GM19240 (cell line): ENCODE results near the gene CDHR5.
"Not testable (repeated sequence)": the region's sequence is repeated elsewhere in the genome, so short reads cannot be mapped to it uniquely, and the experiment has no call there.

ENCODE experiments used
- DNase-seq: peaks from one replicate; pipeline ENCODE4 v3.0.0; 2011; ENCODE audit warnings: low spot score; ENCODE audit not compliant: insufficient read length

CDHR5 gene, protein sequence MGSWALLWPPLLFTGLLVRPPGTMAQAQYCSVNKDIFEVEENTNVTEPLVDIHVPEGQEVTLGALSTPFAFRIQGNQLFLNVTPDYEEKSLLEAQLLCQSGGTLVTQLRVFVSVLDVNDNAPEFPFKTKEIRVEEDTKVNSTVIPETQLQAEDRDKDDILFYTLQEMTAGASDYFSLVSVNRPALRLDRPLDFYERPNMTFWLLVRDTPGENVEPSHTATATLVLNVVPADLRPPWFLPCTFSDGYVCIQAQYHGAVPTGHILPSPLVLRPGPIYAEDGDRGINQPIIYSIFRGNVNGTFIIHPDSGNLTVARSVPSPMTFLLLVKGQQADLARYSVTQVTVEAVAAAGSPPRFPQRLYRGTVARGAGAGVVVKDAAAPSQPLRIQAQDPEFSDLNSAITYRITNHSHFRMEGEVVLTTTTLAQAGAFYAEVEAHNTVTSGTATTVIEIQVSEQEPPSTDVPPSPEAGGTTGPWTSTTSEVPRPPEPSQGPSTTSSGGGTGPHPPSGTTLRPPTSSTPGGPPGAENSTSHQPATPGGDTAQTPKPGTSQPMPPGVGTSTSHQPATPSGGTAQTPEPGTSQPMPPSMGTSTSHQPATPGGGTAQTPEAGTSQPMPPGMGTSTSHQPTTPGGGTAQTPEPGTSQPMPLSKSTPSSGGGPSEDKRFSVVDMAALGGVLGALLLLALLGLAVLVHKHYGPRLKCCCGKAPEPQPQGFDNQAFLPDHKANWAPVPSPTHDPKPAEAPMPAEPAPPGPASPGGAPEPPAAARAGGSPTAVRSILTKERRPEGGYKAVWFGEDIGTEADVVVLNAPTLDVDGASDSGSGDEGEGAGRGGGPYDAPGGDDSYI

DNA sequence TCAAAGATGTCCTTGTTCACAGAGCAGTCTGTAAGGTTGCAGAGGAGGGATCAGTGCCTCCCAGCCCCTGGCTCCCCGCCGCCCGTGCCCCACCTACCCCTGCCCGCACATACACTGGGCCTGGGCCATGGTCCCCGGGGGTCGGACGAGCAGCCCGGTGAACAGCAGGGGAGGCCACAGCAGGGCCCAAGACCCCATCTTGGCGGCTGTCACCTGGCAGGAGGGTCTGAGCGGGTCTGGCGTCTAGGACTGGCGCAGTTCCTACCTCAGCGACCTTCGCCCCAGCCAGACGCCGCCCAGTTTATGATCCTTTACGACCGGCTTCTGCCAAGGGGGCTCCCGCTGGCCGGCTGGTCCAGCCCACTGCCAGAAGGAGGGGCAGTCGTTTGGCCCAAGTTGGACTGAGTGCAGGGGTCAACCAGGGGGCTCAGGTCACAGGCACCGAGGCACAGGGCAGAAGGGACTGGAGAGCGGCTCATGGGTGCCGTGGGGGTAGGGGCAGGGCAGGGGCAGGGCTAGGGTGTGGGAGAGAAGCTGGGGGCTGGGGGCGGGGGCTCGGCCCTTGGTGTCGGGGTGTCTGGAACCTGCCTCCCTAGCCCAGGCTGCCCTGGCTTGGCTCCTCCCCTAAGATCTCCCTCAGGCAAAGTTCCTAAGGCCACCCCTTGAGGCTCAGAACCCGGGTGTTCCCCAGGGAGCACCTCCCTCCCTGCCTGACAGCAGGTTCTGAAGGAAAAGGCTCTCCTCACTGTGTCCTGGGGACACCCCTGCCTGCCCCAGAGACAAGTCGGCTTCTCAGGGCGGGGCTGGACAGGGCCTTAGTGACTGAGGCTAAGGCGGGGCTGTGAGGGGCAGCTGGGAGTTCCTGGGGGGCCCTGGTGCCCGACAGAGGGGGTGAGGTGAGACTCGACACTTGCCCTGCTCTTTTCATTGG is at the start of gene CDHR5:
CDHR5 (minus strand) TSS at position 251 of the 931 bp plus-strand sequence; CDS start at position 198, 53 bp downstream.
- no peak for DNase-seq

DNA sequence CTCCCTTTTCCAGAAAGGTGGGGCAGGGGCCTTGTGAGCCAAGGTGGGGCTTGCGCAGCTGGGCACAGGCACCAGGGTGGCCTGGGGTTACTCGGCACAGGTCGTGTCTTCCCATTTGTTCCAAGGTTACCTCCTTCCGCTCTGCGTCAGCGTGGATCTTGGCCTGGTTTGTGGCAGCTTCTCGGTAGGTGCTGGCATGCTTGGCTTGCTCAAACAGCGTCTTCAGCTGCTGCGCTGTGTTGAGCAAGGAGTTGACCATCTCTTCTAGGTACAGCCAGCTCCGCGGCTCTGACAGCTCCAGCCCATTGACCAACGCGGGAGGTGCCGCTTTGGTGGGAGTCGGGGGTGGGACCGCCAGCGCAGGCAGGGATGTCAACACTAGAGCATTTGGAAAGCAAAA is 49.7 kb upstream of the CDHR5 start:
- no peak for DNase-seq

DNA sequence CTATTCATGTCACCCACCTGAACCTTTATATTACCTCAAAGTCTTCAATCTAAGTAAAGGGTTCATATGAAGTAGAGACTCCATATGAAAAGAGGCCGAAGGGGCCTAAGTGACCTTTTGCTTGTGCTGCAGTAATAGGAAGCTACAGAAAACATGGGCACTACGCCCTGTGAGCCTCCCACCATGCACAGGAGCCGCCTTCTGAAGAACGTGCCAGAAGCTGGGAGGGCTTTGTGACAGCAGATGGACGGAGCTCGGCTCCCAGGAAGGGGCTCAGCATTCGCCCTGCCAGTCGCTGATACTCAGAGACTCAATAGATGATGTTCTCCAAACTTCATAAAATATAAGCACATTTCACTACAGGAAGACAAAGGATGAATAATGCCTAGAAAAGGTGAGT is 49.1 kb upstream of the CDHR5 start:
- DNase-seq, result no peak

DNA sequence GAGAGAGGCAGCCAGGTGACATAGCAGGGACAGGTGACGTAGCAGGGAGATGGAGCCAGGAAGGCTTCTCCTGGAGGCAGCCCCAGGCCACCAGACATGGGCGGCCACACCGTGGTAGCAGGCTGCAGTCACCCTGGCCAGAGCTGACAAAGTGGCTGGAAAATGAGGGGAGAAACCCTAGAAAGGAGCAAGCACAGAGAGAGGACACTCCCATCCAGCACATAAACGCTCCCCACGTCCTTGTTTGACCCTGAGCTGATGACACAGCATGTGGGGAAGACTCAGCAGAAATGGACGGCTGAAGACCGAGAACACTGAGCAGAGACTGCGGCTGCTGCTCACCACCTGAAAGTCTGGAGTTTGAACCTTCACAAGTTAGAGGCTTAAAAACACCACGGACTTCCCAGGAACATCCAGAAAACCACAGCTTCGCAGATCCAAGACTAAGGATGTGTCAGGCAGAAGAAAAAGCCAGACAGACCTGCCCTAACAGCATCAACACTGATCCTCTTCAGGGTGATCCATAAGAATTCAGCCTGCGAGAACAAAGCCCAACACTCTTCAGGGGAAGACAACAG is 41.0 kb upstream of the CDHR5 start:
- no peak for DNase-seq

DNA sequence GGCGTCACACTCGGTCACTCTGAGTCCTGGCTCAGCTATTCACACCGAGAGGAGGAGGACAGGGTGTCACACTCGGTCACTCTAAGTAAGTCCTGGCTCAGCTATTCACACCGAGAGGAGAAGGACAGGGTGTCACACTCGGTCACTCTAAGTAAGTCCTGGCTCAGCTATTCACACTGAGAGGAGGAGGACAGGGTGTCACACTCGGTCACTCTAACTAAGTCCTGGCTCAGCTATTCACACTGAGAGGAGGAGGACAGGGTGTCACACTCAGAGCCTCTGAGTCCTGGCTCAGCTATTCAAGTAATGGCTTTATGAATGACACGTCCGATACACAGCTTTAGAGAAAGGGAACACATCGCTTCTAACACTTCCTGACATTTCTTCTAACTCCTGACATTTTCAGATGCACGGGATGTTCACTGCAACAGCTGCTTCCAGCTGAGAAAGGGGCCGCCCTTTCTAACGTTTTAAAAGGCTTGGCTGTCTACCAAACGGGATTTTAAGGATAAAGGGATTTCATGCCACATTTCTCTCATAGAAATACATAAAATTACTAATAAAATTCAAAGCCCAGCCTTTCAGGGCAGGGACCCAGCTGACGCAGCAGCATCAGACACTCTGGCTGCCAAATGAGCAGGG is 40.4 kb upstream of the CDHR5 start:
- no peak for DNase-seq

DNA sequence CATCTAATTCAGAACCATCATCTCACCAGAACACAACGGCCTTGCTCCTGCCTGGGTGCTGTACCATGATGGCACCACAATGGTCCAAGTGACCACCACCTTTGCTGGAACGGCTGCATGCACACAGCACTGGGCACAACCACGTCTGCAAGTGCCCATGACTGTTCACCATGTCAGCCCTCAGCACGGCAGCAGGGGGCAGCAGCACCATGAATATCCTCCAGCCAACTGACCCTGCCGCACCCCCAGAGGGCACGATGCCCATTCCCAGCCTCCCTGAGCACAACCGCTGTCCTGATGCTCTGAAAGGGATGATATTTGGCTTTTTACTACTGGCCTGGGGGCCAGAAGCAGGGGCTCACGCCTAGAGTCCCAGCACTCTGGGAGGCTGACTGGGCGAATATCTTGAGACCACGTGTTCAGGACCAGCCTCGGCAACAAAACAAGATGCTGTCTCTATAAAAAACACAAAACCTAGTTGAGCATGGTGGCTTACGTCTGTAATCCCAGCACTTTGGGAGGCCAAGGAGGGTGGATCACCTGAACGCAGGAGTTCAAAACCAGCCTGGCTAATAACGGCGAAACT is 38.0 kb upstream of the CDHR5 start:
- peak; percentile 69 for DNase-seq

DNA sequence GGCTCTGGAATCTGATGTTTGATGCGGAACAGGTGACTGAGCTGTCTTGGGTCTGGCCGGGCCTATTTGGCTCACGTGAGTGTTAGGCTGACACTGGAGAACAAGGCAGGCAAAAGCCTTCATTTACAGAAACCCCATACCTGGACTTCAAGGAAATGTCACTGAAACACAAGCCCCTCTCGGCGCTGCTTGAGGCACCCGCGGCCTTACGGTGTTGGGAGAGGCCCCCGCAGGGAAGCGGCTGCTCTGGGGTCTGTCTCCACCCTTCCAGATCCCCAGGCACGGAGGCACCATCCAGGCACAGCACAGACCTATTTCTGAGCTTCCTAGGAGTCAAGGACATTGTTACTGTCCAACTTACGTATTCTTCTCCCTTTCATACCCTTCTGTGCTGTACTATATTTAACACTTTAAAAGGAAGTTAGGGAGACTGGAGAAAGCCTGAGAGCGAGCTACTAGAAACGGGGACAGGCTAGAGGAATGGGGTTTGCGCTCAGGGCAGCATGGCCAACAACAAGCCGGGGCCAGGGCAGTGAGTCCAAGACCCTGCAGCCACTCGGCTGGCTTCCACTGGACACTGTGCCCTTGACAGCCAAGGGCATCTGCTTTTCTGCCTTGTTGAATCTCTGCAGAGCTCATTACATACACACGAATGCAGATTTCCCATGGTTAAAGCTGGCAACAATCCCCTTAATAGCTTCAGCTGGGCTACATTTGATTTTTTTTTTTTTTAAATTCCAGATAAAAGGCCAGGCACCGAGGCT is 36.1 kb upstream of the CDHR5 start:
- no peak for DNase-seq

DNA sequence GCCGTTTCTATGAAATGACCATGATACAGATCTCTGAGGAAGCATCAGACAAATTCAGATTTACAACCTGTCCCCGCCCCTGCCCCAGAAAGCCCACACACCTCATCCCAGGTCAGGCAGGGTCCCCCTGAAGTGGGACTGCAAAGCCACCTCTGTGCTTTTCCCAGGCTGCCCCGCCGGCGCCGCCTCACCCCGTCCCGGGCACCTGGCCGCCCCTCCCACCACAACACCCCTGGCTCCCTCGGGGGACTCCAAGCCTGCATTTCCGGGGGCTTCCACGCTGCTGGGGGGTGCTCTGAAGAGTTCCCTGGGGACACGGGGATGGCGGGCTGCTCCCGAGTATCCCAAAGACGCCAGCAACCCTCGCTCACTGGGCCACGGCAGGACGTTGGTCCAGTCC is 35.5 kb upstream of the CDHR5 start:
- DNase-seq, result no peak

DNA sequence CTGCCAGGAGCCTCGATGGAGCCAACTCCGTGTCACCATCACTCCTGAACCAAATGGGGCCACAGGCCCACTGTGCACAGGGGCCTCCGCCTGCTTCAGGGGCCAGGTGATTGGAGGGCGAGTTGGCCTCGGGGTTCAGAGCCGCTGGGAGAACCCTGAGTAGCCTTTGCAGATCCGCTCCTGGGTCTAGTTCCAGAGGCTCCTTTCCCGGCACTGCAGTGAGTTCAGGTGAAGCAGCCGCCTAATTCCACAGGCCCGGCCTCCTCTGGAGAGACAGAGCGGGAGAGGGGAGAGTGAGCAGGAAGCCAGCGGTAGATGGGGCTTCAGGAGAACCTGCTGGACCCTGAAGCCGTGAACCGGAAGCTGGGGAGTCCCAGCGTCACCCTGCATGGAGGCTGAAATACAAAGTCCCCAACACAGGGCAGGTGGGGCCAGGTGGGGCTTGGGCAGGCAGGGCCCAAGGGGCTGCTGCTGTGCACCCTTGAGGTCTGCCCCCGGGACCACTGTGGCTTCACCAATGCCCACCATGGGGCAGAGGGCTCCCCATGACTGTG is 34.9 kb upstream of the CDHR5 start:
- DNase-seq, result no peak

DNA sequence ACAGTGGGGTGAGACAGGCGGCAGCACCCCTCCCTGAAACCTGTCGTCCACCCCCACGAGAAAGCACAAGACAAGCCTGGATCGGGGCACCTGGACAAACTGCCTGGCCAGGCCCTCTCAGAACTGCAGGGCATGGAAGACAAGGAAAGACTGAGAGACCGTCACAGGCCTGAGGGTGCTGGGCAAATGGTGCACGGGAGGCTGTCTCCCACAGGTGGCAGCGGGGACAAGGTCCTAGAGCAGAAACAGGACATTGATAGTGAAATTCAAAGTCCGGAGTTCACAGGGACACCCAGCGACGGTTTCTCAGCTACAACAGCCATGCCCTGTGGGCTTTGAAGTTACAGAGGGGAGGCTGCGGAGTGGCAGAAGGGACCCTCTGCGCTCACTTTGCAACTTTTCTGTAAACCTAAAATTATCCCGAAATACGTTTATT is 33.0 kb upstream of the CDHR5 start:
- no peak for DNase-seq

DNA sequence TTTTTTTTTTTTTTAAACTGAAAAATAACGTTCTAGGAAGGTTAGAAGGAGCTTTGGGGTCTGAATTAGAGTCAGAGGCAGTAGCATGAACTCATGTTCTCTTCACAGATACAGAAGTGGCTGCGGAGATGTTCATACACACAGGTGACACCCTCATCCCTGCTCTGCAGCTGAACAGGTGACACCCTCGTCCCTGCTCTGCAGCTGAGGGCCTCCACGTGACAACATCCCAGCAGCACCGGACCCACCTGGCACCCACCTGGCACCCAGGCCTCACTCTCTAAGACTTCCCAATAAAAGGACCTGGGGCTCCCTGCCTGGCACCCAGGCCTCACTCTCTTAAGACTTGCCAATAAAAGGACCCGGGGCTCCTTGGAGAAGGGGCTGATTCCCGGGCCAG is 32.1 kb upstream of the CDHR5 start:
- no peak for DNase-seq

DNA sequence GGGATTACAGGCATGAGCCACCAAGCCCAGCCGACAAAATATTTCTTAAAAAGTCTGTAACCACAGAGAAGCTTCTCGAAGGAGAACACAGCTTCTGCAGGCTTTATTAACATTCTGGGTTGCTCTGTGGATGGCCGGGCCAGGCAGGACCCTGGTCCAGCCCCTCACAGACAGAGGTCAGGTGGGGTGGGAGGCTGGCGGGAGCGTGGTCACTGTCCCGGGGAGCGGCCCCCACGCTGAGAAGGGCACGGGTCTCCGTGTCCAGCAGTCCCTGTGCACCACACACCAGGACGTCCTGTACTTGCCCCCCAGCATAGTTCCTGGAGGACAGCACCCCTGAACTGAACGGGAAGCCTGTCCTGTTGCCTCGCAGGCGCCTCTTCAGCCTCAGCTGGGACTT is 31.7 kb upstream of the CDHR5 start:
- no peak for DNase-seq

DNA sequence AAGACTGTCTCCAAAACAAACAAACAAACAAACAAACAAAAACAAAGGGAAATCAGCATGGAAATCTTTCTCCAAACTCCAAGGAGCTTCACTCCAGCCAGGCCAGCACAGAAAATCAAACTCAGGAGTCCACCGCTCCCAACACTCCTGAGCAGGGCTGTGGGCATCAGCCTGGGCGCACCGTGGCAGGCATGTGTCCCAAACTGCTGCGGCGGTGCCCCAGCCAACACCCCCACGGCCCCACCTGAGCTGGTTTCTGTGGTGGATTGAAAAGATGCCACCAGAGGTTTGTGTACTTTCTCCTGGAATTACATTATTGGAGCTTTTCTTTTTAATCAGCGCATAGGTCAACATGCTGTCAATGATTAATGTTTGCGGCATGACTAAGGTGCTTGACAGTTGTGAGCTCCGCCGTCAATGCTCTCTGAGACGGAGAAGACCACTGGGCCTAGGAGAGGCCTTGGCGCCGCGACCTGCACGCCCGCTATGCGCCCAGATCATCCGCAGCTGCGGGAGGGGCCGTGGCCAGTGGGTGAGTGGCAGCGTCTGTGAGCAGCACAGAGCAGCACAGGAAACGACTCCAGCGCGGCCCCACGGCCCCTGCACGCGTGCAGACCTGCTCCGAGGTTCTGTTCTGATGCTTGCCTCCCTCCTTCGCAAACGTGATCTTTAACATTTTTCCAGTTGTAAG is 30.4 kb upstream of the CDHR5 start:
- DNase-seq, result no peak

DNA sequence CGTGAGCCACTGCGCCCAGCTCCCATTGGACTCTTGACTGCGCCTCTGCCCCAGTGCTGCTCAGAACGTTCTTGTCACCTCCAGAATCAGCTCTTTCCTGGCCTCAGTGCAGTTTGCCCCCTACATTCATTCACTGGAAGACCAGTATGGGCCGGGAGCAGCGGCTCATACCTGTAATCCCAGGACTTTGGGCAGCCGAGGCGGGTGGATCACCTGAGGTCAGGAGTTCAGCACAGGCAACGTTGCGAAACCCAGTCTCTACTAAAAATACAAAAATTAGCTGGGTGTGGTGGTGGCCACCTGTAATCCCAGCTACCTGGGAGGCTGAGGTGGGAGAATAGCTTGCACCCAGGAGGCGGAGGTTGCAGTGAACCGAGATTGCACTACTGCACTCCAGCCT is 29.7 kb upstream of the CDHR5 start:
- DNase-seq, result not testable (repeated sequence)

DNA sequence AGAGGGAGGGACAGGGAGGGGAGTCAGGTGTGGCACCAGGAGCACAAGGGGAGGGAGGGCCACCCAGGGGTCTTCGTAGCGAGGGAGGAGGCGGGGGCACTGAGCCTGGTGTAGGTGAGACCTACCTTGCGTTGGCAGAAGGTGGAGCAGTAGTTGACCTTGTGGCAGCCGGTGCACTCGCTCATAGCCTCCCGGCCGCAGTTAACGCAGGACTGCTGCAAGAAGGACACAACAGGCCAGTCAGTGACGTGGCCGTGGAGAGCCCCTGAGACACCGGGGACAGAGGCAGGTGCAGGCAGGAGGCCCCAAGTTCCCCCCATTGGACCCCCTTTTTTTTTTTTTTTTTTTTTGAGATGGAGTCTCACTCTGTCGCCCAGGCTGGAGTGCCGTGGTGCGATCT is 29.1 kb upstream of the CDHR5 start:
- no peak for DNase-seq

DNA sequence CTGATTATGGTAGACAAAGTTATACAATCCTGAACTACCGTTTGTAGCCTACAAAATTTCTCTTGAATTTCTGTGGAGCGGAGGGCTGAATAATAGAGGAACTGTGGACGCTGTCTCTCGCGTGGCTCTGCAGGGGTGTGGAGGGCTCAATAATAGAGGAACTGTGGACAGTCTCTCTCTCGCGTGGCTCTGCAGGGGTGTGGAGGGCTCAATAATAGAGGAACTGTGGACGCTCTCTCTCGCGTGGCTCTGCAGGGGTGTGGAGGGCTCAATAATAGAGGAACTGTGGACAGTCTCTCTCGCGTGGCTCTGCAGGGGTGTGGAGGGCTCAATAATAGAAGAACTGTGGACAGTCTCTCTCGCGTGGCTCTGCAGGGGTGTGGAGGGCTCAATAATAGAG is 28.4 kb upstream of the CDHR5 start:
- not testable (repeated sequence) for DNase-seq

DNA sequence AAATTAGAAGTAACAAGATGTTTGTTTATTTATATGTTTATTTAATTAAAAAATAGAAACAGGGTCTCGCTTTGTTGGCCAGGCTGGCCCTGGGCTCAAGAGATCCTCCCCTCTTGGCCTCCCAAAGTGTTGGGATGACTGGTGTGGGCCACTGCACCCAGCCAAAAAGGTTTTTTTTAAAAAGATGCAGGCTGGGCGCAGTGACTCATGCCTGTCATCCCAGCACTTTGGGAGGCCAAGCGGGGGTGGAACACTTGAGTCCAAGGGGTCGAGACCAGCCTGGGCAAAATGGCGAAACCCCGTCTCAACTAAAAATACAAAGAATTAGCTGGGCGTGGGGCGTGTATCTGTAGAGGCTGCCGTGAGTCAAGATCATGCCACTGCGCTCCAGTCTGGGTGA is 25.7 kb upstream of the CDHR5 start:
- DNase-seq, result no peak

DNA sequence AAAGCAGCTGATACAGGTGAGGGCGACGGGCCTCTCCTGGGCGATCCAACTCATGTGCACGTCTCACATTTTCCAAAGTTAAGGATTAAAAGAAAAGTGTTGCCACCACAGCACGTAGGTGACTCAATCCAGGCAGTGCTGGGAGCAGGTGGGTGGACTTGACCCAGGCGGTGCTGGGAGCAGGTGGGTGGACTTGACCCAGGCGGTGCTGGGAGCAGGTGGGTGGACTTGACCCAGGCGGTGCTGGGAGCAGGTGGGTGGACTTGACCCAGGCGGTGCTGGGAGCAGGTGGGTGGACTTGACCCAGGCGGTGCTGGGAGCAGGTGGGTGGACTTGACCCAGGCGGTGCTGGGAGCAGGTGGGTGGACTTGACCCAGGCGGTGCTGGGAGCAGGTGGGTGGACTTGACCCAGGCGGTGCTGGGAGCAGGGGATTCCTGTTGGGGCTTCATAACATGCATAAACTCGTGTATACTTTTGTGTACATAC is 23.0 kb upstream of the CDHR5 start:
- not testable (repeated sequence) for DNase-seq
